22Rv1 (cell line): ENCODE measurements around the gene GTF3C4.

Experiments used
- CTCF ChIP-seq: fragments of 450-650 bp; IDR thresholded peaks from 2 replicates; pipeline ENCODE4 v1.5.1; 2017; ENCODE audit warnings: mild to moderate bottlenecking
- ZFX ChIP-seq: fragments of 450-650 bp; IDR thresholded peaks from 2 replicates; pipeline ENCODE4 v1.6.1; 2017; ENCODE audit warnings: antibody characterized with exemption, borderline replicate concordance

GRCh38 chr9:132669698-132670456, 387 bp upstream of the GTF3C4 start, which contains the start of gene DDX31:
- TF ChIP-seq CTCF (no peak), ZFX (no peak)
